ENCODE measurements around the gene TTC33.
"Not testable (repeated sequence)": the region's sequence is repeated elsewhere in the genome, so short reads cannot be mapped to it uniquely, and the experiment has no call there.

Gene TTC33

DNA sequence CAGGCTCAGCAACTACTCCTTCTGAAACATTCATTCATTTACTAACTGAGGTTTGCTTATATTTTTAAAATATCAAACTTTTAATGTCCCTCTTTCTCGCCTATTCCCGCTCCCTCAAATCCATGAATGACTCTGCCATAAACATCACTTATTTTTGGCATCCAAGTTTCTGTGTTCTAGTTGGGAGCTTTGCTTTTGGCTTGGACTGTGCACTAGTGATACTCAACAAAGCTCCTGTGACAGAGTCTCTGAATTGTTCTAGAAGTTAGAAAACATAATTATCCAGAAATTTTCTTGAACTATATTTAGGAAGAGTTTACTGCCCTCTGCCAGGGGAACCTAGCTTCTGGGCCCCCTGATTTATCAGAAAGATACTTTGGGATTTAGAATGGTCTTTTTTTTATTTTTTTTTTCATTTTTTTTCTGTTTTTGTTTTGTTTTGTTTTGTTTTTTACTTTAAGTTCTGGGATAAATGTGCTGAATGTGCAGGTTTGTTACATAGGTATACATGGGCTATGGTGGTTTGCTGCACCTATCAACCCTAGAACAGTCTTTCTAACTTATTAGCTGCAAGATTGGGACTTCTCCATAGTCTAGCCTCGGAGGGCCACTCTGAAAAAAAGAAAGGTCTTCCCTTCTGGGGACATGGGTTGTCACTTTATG lies 140.7 kb downstream of the TTC33 start:
- Mint-ChIP-seq H3K4me1 (peaks cover 18% of the 10 kb centered on the region), H3K4me3 (no peak overlapping the region), H3K27ac (peak overlapping the region; percentile 27), H3K9me3 (no peaks in the 10 kb centered on the region), H3K36me3 (no peaks in the 10 kb centered on the region)
- DNase-seq (ENCODE audit: low spot score in 2 of 2) (no peak), ATAC-seq (no peak)

DNA sequence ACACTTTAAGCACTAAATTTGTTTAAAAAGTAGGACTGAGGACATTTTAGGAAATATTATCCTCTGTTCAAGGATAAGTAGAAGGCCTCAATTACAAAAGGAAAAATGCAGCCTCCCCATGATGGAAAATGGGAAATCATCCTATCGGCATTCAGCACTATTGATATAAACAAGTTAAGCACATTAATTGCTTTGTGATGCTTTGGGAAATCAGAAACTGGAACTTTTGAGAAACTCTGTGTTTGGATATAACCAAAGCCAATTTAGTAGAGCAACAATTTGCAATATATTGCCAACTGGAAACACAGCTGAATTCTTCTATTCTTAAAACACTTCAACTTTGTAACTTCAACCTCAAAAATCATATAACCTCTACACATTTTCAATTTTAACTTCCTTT lies 141.3 kb downstream of the TTC33 start:
- no peak overlapping the region for H3K27ac Mint-ChIP-seq
- no peak overlapping the region for H3K4me3 Mint-ChIP-seq
- H3K9me3 Mint-ChIP-seq: no peaks in the 10 kb centered on the region
- no peaks in the 10 kb centered on the region for H3K36me3 Mint-ChIP-seq
- ATAC-seq (no peak), DNase-seq (ENCODE audit: low spot score in 2 of 2) (no peak)
- peaks cover 18% of the 10 kb centered on the region for H3K4me1 Mint-ChIP-seq

DNA sequence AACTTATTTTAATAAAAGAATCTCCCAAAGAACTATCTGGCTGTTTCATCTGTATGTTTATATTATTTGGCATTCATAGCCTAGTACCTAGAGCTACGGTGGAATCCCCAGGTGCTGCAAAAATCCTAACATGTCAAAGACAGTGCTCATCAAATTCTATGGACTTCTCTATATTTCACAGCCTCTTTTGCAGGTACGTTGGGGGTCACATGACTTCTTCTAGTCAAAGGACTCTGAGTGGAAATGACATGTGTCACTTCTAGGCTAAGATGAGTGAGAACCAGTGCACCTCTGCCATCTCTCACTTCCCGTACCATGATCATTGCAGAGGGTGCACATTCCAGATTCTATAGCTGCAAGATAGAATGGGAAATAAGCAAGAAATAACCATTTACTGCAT lies 148.6 kb downstream of the TTC33 start:
- H3K36me3 Mint-ChIP-seq: no peaks in the 10 kb centered on the region
- ATAC-seq (no peak), DNase-seq (ENCODE audit: low spot score in 2 of 2) (no peak)
- H3K27ac Mint-ChIP-seq: no peak overlapping the region
- H3K9me3 Mint-ChIP-seq: no peaks in the 10 kb centered on the region
- peaks cover 30% of the 10 kb centered on the region for H3K4me1 Mint-ChIP-seq
- H3K4me3 Mint-ChIP-seq: no peak overlapping the region

DNA sequence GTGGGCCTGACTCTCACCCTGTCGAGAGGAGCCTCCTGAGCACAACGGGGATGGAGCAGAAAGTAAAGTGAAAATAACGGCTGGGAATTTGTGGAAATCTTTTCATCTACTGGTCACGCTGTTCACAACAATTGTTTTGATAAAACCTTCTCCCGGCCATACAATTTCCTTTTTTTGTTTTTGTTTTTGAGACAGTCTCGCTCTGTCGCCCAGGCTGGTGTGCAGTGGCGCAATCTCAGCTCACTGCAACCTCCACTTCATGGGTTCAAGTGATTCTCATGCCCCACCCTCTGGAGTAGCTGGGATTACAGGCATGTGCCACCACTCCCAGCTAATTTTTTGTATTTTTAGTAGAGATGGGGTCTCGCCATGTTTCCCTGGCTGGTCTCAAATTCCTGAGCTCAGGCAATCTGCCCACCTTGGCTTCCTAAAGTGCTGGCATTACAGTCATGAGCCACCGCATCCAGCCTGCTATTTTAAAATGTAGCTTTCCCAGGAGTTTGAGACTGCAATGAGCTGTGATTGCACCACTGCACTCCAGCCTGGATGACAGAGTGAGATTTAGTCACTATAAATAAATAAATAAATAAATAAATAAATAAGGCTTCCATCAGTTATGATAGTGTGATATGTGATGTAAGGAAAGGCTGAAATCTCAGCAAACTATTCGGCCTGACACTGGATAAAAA lies 149.5 kb downstream of the TTC33 start:
- ATAC-seq: no peak
- Mint-ChIP-seq H3K36me3 (no peaks in the 10 kb centered on the region), H3K4me1 (peaks cover 35% of the 10 kb centered on the region), H3K27ac (peak overlapping the region; percentile 73), H3K9me3 (no peaks in the 10 kb centered on the region), H3K4me3 (peak overlapping the region; percentile 58)
- DNase-seq (ENCODE audit: low spot score in 2 of 2): no peak

DNA sequence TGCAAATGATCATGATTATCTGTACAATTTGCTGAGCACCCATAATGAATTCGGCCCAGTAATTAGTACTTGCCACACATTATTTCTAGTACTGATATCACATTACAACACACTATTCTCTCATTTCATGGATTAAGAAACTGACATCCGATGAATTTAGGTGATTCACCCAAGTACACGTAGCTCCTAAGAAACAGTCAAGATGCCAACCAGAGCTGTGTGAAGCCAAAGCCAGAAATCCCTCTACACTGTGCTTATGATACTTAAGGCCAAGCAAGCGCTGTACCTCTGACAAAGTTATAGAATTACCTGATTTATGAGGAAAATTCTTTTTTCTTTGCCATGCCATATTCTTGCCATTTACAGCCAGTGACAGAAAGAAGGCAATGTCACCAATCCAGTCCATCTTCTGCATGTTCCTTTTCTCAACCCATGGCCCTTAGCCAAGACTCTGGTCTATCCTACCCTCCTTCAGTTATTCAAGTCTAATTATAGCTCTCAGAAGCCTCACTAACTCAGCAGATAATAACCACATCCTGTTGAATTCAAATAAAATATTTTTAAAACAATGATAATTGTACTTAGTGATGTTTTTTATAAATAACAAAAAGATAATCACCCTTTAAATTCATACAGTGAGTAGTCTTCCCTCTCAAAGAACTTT lies 150.3 kb downstream of the TTC33 start:
- H3K9me3 Mint-ChIP-seq: no peaks in the 10 kb centered on the region

DNA sequence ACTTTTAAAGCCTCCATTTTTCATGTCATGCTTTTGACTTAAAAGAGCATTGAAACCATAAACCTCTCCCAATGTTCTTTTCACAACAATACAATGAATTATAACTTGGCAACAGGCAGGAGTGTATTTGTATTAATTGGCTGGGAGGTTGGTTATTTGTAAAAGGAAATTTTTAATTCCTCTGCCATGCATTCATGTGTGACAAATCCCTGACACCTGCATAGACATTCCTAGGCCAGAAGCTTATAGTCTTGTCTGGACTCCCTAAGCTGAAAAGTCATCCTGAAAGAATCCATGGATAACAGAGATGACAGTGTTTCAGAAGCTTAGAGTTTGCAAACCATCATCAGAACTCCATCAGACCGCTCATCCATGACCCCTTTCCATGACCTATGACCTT lies 152.4 kb downstream of the TTC33 start:
- no peak for ATAC-seq

More for the DNA sequence above, 150.3 kb downstream of the TTC33 start:
- no peak for DNase-seq (ENCODE audit: low spot score in 2 of 2)
- H3K27ac Mint-ChIP-seq: peak overlapping the region; percentile 73
- ATAC-seq: no peak
- peaks cover 36% of the 10 kb centered on the region for H3K4me1 Mint-ChIP-seq
- H3K36me3 Mint-ChIP-seq: no peaks in the 10 kb centered on the region
- H3K4me3 Mint-ChIP-seq: peak overlapping the region; percentile 58

DNA sequence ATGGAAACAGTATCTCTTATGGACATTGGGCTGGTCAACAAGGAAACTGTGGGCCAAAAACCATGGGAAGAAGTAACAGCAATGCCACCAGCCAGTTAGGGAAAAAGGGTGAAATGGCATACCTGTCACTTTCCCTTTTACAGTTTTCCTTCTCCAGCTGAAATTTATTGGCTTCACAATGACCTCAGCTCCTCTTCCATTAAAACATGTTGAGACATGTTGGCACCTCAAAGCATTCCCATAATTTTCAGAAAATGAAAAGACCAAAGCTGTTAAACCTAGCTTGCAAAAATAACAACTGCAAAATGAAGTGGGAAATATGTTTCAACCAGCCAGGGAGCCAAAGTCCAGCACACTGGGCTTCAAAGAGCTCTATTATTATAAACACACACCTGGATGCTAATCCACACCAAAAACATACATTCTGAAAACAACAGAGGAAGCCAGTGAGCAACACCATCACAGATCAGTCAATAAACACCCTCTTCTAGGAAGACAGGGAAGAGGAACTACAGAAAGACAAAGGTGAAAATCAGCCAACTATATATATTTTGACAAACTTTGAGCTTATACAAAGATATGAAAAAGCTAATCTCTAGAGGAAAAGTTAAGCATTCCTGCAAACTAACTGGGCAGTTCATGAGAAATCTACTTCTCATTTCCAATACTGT lies 154.4 kb downstream of the TTC33 start:
- no peaks in the 10 kb centered on the region for H3K9me3 Mint-ChIP-seq
- no peak overlapping the region for H3K4me3 Mint-ChIP-seq
- no peak overlapping the region for H3K27ac Mint-ChIP-seq
- no peaks in the 10 kb centered on the region for H3K36me3 Mint-ChIP-seq
- DNase-seq (ENCODE audit: low spot score in 2 of 2) (no peak), ATAC-seq (no peak)
- peaks cover 45% of the 10 kb centered on the region for H3K4me1 Mint-ChIP-seq

More for the DNA sequence above, 152.4 kb downstream of the TTC33 start:
- Mint-ChIP-seq H3K36me3 (no peaks in the 10 kb centered on the region), H3K9me3 (no peaks in the 10 kb centered on the region), H3K4me1 (peaks cover 48% of the 10 kb centered on the region), H3K27ac (no peak overlapping the region), H3K4me3 (no peak overlapping the region)
- no peak for DNase-seq (ENCODE audit: low spot score in 2 of 2)

DNA sequence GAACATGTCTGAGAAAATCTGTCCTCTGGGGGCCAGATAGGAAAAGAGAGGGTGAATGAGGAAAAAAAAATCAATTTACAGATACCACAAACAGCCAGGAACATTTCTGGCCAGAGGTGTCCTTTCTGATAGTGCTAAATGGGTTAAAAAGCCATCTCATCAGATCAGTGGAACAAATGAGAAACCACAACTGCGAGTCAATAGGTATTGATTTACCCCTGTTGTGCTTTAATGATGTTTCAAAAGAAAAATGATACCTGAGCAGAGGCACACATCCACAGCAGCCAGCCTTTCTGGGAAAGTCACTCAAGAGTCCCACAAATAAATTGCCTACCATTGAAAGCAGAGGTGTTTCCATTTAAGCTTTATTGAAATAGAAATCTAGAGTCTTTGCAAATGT lies 155.4 kb downstream of the TTC33 start:
- Mint-ChIP-seq H3K9me3 (no peaks in the 10 kb centered on the region), H3K4me3 (no peak overlapping the region), H3K27ac (no peak overlapping the region), H3K36me3 (no peaks in the 10 kb centered on the region), H3K4me1 (peaks cover 37% of the 10 kb centered on the region)
- ATAC-seq (peak; percentile 46), DNase-seq (ENCODE audit: low spot score in 2 of 2) (no peak)

DNA sequence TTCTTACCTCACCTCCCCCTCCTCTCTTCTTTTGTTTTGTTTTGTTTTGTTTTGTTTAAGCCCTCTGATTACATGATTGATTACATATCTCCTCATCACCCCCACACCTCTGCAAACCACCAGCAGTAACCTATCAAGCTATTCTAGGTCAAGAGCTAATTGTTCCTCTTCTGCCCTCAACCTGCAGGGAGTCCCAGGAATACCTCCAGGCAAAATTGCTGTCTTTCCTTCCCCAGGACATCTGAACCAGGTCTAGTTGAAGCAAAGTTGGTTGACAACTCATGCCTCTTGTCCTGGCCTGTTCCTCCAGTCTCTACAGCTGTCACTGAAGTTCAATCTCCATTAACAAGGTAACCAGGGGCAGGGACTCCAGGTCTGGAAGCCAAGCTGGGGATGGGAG lies 156.1 kb downstream of the TTC33 start:
- no peaks in the 10 kb centered on the region for H3K36me3 Mint-ChIP-seq
- DNase-seq (ENCODE audit: low spot score in 2 of 2) (no peak), ATAC-seq (no peak)
- H3K27ac Mint-ChIP-seq: peak overlapping the region; percentile 18
- H3K9me3 Mint-ChIP-seq: no peaks in the 10 kb centered on the region
- no peak overlapping the region for H3K4me3 Mint-ChIP-seq
- H3K4me1 Mint-ChIP-seq: peaks cover 37% of the 10 kb centered on the region

DNA sequence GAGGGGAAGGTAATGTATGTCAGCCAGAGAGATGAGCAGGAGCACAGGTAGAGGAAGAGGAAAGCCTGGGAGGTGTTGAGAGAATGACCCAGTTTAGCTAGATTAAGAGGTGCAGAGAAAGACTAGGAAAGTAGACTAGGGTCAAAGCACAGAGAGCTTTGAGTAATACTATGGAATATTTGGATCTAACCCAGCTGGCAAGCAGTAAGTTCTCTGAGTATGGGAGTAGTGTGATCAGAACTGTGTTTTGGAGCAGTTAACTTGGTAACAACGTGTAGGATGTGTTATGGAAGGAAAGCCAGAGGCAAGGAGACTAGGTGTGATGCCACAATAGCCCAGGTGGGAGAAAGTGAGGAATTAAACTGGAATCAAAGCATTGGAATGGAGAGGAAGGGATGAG lies 160.9 kb downstream of the TTC33 start:
- Mint-ChIP-seq H3K9me3 (peaks cover 3% of the 10 kb centered on the region), H3K4me1 (peaks cover 40% of the 10 kb centered on the region), H3K4me3 (no peak overlapping the region), H3K27ac (no peak overlapping the region), H3K36me3 (no peaks in the 10 kb centered on the region)
- DNase-seq (ENCODE audit: low spot score in 2 of 2) (no peak), ATAC-seq (no peak)

DNA sequence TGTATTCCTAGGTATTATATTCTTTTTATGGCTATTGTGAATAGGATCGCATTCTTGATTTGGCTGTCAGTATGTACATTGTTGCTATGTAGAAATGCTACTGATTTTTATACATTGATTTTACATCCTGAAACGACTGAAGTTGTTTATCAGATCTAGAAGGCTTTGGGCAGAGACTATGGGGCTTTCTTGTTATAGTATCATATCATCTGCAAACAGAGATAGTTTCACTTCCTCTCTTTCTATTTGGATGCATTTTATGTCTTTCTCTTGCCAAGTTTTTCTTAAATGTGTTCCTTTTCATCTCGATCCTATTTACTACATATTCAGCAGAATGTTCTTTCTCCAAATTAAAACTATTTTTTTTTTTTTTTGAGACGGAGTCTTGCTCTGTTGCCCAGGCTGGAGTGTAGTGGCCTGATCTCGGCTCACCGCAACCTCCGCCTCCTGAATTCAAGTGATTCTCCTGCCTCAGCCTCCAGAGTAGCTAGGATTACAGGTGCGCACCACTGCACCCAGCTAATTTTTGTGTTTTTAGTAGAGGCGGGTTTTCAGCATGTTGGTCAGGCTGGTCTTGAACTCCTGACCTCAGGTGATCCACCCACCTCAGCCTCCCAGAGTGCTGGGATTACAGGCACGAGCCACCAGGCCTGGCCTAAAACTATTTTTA lies 163.9 kb downstream of the TTC33 start:
- H3K4me3 Mint-ChIP-seq; H3K36me3 Mint-ChIP-seq; H3K9me3 Mint-ChIP-seq; H3K27ac Mint-ChIP-seq; ATAC-seq; DNase-seq (ENCODE audit: low spot score in 2 of 2): not testable (repeated sequence)
- peaks cover 26% of the 10 kb centered on the region for H3K4me1 Mint-ChIP-seq

DNA sequence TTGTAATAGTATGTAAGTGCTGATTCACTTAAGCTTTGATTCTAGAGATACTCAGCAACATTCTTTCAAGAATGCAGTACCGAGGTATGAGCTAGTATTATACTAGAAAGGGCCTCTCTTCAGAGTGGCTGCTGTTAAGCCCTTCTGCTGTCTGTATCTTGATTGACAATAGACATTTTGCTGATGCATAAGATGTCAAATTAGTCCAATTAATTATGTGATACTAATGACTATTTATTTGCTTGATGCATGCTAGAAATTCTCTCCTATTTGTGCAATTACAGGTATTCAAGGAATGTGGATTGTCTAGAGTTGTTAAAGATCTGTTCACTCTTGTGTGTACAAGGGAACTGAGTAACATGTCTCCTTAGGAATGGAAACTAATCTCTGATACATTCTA lies 168.4 kb downstream of the TTC33 start:
- Mint-ChIP-seq H3K4me1 (peaks cover 17% of the 10 kb centered on the region), H3K9me3 (peaks cover 3% of the 10 kb centered on the region), H3K36me3 (no peaks in the 10 kb centered on the region), H3K4me3 (no peak overlapping the region), H3K27ac (no peak overlapping the region)
- DNase-seq (ENCODE audit: low spot score in 2 of 2): no peak
- ATAC-seq: no peak

DNA sequence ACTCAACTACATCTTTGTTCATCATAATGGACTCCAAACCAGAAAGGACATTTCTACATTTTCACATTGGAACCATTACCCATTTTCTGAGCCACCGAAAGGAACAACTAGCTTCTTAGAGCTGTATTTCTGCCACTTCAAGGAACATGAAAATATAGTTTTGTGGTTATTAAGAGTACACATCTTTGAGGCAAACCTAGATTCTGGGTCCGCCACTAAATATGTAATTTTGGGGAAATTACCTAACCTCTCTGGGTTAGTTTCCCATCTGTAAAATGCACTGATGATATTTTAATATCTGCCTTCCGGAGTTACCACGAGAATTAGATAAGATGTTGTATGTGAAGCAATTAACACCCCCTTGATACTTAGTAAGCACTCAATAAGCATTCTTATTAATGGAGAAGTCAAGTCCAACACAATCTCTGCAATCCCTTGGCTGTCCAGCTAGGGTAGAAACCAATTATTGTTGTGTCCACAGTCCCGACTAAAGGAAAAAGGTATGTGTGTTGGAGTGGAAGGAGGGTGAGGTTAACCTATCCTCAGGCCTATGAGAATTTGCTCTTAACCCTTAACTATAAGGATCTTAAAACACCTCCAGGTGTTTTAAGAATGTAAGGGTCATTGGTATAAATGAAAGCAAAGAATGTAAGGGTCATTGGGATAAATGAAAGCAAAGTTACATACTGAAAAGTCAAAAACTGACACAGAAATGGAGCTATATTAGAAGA lies 170.1 kb downstream of the TTC33 start:
- H3K4me1 Mint-ChIP-seq: peaks cover 8% of the 10 kb centered on the region
- H3K36me3 Mint-ChIP-seq: no peaks in the 10 kb centered on the region
- H3K9me3 Mint-ChIP-seq: peaks cover 3% of the 10 kb centered on the region
- H3K27ac Mint-ChIP-seq: no peak overlapping the region
- ATAC-seq (no peak), DNase-seq (ENCODE audit: low spot score in 2 of 2) (no peak)
- no peak overlapping the region for H3K4me3 Mint-ChIP-seq

DNA sequence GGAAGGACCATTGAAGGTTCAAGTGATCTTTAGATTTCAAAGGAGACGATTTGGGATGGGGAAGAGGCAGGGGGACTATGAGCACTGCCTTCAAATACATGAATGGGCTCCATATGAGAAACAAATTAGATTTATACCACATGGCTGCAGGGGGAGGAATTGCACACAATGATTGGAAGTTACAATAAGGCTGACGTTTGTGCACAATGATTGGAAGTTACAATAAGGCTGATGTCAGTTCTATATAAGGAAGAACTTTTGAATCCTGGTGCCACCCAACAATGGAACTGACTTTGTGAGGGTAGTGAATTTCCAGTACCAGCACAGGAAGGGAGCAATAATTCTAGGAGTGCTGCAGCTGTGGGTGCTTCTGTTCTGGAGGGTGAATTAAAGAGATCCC lies 171.7 kb downstream of the TTC33 start:
- Mint-ChIP-seq H3K4me3 (no peak overlapping the region), H3K36me3 (no peaks in the 10 kb centered on the region), H3K27ac (no peak overlapping the region), H3K9me3 (no peaks in the 10 kb centered on the region), H3K4me1 (peaks cover 14% of the 10 kb centered on the region)
- ATAC-seq (no peak), DNase-seq (ENCODE audit: low spot score in 2 of 2) (no peak)
